Ovary (tissue), 9 donors: ENCODE results near the gene ARGLU1. TPM values are rescaled to one million over a fixed set of nuclear protein-coding genes. Genes with fewer than 3 reads are reported as not detected.

Source experiments
- DNase-seq, 5 donors: peaks; one replicate each; pipeline ENCODE4 v3.0.0-alpha.2; 2019 to 2020
- H3K27ac ChIP-seq, 2 donors: fragments of 200-600 bp; one replicate each; pipeline versions ENCODE4 v1.5.1 to v1.8.0; 2019 to 2022
- H3K27me3 ChIP-seq: fragments of 200-600 bp; one replicate; pipeline ENCODE4 v1.8.0; 2022
- H3K36me3 ChIP-seq: fragments of 200-600 bp; sonication (generic); one replicate; pipeline ENCODE4 v1.5.1; 2019
- H3K4me1 ChIP-seq: one replicate; pipeline ENCODE4 v1.8.1; 2013; ENCODE audit warnings: mild to moderate bottlenecking, moderate library complexity; ENCODE audit not compliant: insufficient read depth
- H3K4me3 ChIP-seq: fragments of 200-600 bp; sonication (generic); one replicate; pipeline ENCODE4 v1.5.1; 2017
- H3K9me3 ChIP-seq, 2 donors: fragments of 200-600 bp in 1 of 2; sonication (generic) in 1 of 2; one replicate each; pipeline versions ENCODE4 v1.5.1 to v1.8.1; 2013 to 2019; ENCODE audit warnings: mild to moderate bottlenecking in 1 of 2, moderate library complexity in 1 of 2
- EP300 ChIP-seq: sonication (generic); formaldehyde crosslinking; IDR thresholded peaks from one replicate; pipeline ENCODE4 v1.6.1; 2017; ENCODE audit warnings: antibody characterized with exemption
- POLR2A ChIP-seq: fragments of 450-650 bp; IDR thresholded peaks from one replicate; pipeline ENCODE4 v1.6.1; 2017; ENCODE audit warnings: antibody characterized with exemption, mild to moderate bottlenecking, moderate library complexity
- WGBS, 3 donors: extraction: QIAGEN DNeasy Blood & Tissue Kit in 1 of 3; methylation state at CpG; one replicate each; pipeline versions ENCODE4 v1.1.5 to v1.1.7; 2013 to 2017; 5-methylcytosine and 5-hydroxymethylcytosine counted together
- intact Hi-C, 4 donors: fragments of 100-400 bp; cut with DNase I; formaldehyde crosslinking; loops; one replicate each; pipeline versions ENCODE4 v1.11.0 to v1.15.1; 2022 to 2023
- polyA plus RNA-seq, 2 donors: library from polyadenylated mRNA; stranded (reverse); fragments of 200-250 nt in 1 of 2; fragments of 350-450 nt in 1 of 2; fragmentation: Illumina TruSeq in 1 of 2; extraction: RNeasy Lipid Tissue Mini Kit (QIAGEN cat#74804) in 1 of 2; gene quantifications; one replicate each; pipeline ENCODE4 v1.2.3, GENCODE V29; 2013 to 2014
- total RNA-seq, 7 donors: library from RNA; depleted of rRNA in 2 of 7; stranded (reverse); fragments of >200 nt in 2 of 7; fragmentation: NEBNext Ultra II Directional in 3 of 7; extraction: Animal tissue kit (Norgen Biotek cat#: 25700) in 3 of 7; gene quantifications; one replicate each; pipeline versions ENCODE4 v1.1.0 to v1.2.4, GENCODE V29; 2016 to 2023
- TF ChIP-seq, protein P1 (sequence below), 3 donors: fragments of 450-650 bp in 2 of 3; fragments of 200-600 bp in 1 of 3; IDR thresholded peaks; one replicate each; pipeline versions ENCODE4 v1.5.1 to v1.8.0; 2016 to 2022; ENCODE audit warnings: antibody characterized with exemption in 3 of 3, mild to moderate bottlenecking in 1 of 3
- donor health status: DM: no; HTN: no; CAD: no; lungs with moderate emphysema.
- donor health status: DM: no; HTN: no; CAD: no.
- donor health status: Bipolar disorder and iron deficiency.
- donor health status: DM: yes; HTN: yes; CAD: no.
- donor health status: DM: no; HTN: no; CAD: no.
- donor health status: DM: yes; HTN: yes; CAD: no.

The ARGLU1 gene
- total and polyA plus RNA-seq, 9 donors, result 72.5 to 136 (median 76.8) TPM

DNA sequence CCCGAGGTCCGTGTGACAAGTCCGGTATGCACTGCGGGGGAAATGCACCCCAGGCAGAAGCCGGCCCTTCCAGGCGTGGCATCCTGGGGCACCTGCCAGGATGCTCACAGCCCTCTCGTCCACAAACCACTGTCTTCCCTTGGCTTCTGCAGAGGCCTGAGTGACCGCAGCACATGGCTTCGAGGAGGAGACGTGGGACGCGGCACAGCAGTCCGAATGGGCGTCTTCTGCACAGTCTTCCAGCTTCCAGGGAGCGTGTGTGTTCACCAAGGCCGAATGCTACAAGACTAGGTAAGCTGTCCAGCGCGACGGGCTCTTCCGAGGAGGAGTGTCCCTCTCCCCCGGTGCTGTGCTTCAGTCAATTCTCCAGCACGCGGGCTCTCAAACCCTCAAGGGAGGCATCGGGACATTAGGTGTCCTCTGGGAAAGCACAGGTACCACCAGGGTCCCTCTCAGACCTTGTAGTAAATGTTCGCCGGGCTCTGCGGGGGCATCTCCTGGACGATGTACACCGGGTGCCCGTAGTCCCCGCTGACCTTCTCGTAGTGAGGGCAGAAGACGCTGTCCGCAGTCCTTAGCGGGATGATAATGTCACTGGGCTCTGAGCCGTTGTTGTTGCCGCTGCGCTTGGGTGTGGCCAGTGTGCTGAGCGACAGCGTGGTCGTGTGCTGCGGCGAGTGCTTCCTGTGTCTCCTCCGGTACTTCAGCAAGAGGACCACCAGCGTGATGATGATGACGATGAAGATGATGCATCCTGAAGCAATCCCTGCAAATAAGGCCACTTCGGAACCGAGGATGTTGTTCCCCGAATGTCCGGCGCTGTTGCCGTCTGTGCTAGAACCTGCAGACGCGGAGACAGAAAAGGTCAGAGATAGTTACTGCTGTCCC is 75.1 kb downstream of the ARGLU1 start:
- Histone ChIP-seq H3K27ac (no peak overlapping the region), H3K4me1 (no peaks in the 10 kb centered on the region), H3K4me3 (no peak overlapping the region), H3K9me3 (no peaks in the 10 kb centered on the region), H3K27me3 (no peaks in the 10 kb centered on the region), H3K36me3 (no peaks in the 10 kb centered on the region)
- WGBS, 3 donors, result 95 to 96% (median 95%) methylated on average over 49 to 54 of the region's 54 CpGs
- intact Hi-C loops, result no loop called here
- TF ChIP-seq POLR2A, result no peak
- no peak for DNase-seq

GRCh38 chr13:106491928-106492587 is 75.9 kb downstream of the ARGLU1 start:
- DNase-seq, result no peak
- no peaks in the 10 kb centered on the region for H3K36me3 ChIP-seq
- no peak overlapping the region for H3K4me3 ChIP-seq
- H3K27ac ChIP-seq, result no peak overlapping the region
- no peaks in the 10 kb centered on the region for H3K27me3 ChIP-seq
- intact Hi-C loops, result no loop called here
- WGBS, 3 donors, result 53 to 82% (median 70%) methylated on average over 14 of the region's 14 CpGs
- H3K4me1 ChIP-seq, result no peaks in the 10 kb centered on the region
- H3K9me3 ChIP-seq, result no peaks in the 10 kb centered on the region
- no peak for TF ChIP-seq POLR2A
- TF ChIP-seq EP300, result no peak
- TF ChIP-seq, protein P1, sequence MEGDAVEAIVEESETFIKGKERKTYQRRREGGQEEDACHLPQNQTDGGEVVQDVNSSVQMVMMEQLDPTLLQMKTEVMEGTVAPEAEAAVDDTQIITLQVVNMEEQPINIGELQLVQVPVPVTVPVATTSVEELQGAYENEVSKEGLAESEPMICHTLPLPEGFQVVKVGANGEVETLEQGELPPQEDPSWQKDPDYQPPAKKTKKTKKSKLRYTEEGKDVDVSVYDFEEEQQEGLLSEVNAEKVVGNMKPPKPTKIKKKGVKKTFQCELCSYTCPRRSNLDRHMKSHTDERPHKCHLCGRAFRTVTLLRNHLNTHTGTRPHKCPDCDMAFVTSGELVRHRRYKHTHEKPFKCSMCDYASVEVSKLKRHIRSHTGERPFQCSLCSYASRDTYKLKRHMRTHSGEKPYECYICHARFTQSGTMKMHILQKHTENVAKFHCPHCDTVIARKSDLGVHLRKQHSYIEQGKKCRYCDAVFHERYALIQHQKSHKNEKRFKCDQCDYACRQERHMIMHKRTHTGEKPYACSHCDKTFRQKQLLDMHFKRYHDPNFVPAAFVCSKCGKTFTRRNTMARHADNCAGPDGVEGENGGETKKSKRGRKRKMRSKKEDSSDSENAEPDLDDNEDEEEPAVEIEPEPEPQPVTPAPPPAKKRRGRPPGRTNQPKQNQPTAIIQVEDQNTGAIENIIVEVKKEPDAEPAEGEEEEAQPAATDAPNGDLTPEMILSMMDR (IDR thresholded peaks at IDR 0.05), result no peak

Other genes with a start within 250 kb of the ARGLU1 start
- gene EFNB2, start 32.5 kb downstream of the ARGLU1 start, total RNA-seq, result 10 to 100 TPM in 3 of 7 donors, 1 to 10 TPM in 4; 3.7 to 33.2 (median 8.7) TPM
- 10 to 100 TPM; 13.5 to 25.3 TPM for gene EFNB2, start 32.5 kb downstream of the ARGLU1 start, polyA plus RNA-seq